HS-27A (cell line): ENCODE measurements around the gene GUF1.
"Not testable (repeated sequence)": the region's sequence is repeated elsewhere in the genome, so short reads cannot be mapped to it uniquely, and the experiment has no call there.

ENCODE experiments used
- DNase-seq: peaks from one replicate; pipeline ENCODE4 v3.0.0-alpha.2; 2012; ENCODE audit warnings: low read depth, missing footprints

The GUF1 gene

GRCh38 chr4:44713125-44713524, 34.9 kb downstream of the GUF1 start:
- no peak for DNase-seq

DNA sequence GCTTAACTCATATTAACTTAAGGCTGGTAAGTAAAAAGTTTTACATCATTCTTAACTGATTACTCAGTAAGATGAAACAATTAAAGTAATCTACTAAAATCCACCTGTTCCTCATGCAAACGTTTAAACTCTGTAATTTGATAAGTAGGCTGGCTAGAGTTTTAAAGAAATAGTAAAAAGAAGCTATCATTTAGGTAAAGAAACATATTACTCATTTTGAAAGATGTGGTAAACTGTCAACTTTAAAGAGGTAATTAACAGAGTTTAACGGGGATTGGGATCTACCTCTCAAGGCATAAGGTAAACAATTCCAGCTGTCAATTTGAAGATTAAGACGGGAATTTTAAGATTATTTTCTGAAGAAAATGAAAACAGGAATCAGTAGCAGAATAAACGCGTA, 38.4 kb downstream of the GUF1 start:
- no peak for DNase-seq

GRCh38 chr4:44720371-44720770, 42.2 kb downstream of the GUF1 start:
- DNase-seq, result no peak

GRCh38 chr4:44722001-44722400, 43.8 kb downstream of the GUF1 start:
- DNase-seq, result no peak

DNA sequence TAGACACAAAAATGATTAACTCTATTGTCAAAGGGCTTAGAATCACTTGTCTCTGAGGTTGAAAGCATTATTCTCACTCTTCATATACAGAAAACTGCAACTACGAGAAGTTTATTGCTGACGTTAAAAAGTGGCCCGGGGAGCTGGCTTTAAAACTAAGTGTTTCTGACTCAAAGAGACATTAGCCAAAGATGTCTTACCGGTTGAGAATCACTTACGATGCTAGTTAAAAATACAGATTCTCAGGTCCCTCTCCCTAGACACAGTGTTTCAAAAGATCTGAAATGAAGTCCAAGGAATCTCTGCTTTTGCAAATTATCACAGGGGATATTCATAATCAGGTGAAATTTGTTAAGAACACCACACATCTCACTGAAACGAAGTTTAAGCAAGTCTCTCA, 46.9 kb downstream of the GUF1 start:
- DNase-seq, result no peak

DNA sequence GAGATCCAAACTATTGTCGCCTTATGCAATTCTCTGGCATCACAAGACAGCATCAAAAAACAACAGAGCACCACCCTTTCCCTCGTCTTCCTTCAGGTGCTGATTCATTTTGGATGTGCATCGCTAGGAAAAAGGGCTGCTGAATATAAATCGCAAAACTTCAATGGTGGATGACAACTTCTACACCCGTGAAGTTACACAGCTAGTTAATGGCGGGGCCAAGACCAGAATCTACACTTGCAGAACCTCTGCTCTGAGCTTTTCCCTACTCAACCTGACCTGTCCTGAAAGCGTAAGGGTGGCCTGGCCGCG, 47.5 kb downstream of the GUF1 start:
- DNase-seq, result no peak

DNA sequence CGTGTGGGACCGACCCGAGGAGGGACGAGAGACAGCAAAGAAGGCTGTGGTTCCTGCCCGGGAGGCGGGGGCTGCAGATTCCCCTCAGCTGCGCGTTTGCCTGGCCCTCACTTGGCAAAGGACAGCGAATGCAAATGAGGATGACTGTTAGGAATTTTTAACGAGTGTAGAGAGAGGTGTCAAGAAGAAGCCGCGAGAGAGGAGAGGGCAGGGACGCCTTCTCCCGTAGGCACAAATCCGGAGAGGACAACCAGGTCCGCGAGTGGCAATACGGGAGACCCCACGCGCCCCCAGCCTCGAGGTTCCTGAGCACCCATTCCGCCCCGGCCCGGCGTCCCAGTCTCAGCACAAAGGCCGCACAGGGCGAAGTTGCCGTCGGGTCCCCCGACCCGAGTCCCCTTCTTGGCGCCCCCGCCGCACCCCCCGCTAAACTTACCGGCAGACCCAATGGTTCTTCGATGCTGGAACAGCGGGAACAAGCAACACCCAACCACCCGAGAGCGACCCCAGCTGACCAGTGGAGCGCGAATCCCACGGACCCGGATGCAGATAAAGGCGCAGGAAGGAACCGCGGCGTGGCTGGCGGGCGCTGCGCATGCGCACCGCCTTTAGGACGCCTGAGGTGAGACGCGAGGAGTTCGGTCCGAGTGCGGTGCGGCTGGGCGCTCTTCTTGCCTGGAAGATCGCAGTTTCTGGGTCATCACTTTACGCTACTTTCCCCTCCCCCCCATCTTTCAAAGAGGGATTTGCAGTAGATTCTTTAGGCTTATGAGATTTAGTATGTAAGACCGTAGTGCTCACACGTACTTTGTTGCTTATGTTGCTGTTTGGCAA, 48.0 kb downstream of the GUF1 start, which contains the start of gene GNPDA2:
TSS of gene GNPDA2 (minus strand) at position 519 of the 834 bp plus-strand sequence. CDS start 4,349 bp downstream, outside the sequence.
- DNase-seq, result peak; percentile 59

- DNase-seq, result no peak
These were observed 49.3 kb downstream of the GUF1 start for GRCh38 chr4:44727471-44727870.

DNA sequence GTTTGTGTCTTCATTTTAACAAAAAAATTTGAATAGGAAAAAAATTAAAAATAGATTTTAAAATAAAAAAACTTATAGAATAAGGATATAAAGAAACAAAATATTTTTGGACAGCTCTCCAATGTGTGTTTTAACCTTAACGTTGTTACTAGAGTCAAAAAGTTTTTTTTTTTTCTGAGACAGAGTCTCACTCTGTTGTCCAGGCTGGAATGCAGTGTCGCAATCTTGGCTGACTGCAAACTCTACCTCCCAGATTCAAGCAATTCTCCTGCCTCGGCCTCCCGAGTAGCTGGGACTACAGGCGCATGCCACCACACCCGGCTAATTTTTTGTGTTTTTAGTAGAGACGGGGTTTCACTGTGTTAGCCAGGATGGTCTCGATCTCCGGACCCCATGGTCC, 50.5 kb downstream of the GUF1 start:
- DNase-seq, result not testable (repeated sequence)

- no peak for DNase-seq
These were observed 58.7 kb downstream of the GUF1 start for GRCh38 chr4:44736900-44737299.

DNA sequence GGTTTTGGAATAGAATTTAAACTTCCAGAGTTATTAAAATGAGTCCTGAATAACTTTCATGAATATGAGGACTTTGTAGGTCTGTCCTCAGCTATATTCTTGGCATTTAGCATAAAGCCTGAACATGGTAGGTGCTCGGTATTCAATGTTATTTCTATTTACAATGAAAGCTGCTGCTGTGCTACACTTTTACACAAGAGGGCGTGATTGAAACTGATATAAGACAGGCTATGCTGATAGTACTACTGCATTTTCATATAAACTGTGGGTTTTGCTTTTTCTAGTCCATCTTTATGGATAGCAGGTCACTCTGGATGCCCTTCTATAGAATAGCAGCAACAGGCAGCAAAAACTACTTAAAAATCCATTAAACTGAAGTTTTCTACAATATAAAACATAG, 60.4 kb downstream of the GUF1 start:
- no peak for DNase-seq

DNA sequence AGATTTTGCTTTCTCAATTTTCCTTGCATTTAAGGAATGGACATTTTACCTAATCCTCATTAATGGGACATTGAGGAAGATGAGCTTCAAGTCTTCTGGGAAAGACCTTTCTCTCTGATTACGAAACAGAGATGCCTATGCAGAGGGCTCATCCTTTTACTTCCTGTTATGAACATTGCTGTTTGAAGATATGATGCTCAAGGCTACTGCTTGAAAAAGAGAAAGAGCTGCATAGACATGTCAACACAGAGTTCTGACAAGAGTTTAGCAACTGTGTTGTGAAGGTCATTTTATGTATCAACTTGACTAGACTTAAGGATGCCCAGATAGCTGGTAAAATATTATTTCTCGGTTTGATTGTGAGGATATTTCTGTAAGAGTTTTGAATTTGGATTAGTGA, 62.0 kb downstream of the GUF1 start:
- no peak for DNase-seq
